GM21576 (cell line): Measurements from ENCODE around the gene ANKRD60.

ENCODE experiments used
- ATAC-seq: cut with Tn5 transposase; IDR thresholded peaks from one replicate; pipeline ENCODE4 v1.9.1; 2021; ENCODE audit warnings: mild to moderate bottlenecking, moderate library complexity; ENCODE audit not compliant: unreplicated experiment

The ANKRD60 gene, protein sequence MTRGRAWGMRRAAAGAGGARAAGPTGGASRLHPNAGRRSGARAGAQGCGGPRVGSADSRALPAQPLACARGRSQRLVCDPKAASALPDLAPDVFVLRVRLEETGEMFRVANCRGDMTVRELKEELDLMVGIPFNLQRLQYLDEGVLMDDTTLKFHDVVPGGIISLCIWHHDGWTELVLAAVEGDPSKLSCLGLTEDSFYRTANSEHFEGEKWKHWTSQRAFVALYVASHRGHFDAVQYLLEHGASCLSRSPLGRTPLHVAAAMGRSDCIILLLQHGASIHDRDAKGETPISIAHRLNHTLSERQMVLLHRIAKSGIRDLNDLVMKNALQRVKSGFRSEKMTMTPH

GRCh38 chr20:58228484-58229197, at the start of gene ANKRD60:
TSS of gene ANKRD60 (minus strand) at chr20:58228653. CDS start at chr20:58228653, 0 bp downstream.
- no peak for ATAC-seq

GRCh38 chr20:58277578-58278472, 49.4 kb upstream of the ANKRD60 start:
- no peak for ATAC-seq

GRCh38 chr20:58277107-58277506, 48.7 kb upstream of the ANKRD60 start:
- no peak for ATAC-seq

GRCh38 chr20:58274384-58274783, 45.9 kb upstream of the ANKRD60 start:
- no peak for ATAC-seq

DNA sequence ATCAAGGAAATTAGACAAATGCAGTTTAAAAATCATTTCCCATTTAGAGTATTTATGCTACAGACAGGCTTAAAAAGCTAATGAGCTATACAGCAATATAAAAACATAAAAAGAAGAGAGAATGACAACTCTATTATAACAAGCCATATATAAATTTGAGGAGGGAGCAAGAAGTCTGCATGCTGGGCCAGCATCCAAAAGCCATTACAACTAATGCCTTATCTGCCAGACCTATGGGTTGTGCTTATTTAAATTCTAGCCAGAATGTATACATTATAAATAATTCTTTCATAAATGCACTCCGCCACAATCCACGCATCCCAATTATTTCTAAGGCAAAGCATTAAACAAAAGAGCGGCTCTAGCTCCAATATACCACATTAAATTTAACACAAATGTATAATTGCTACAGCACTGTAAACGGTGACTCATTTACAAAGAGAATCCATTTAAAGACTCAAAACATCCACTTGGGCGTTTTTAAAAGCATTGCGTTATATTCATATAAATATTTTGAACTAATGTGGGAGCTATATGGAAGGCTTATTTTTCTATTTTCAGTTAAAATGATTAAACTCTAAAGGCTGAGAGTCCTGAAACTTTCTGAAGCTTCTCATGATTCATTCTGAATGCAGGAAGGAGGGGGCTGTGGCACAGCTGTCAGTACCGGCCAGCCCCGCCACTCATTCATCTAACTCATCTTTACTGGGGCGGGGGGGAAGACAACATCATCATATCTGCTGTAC, 43.3 kb upstream of the ANKRD60 start:
- ATAC-seq: no peak

DNA sequence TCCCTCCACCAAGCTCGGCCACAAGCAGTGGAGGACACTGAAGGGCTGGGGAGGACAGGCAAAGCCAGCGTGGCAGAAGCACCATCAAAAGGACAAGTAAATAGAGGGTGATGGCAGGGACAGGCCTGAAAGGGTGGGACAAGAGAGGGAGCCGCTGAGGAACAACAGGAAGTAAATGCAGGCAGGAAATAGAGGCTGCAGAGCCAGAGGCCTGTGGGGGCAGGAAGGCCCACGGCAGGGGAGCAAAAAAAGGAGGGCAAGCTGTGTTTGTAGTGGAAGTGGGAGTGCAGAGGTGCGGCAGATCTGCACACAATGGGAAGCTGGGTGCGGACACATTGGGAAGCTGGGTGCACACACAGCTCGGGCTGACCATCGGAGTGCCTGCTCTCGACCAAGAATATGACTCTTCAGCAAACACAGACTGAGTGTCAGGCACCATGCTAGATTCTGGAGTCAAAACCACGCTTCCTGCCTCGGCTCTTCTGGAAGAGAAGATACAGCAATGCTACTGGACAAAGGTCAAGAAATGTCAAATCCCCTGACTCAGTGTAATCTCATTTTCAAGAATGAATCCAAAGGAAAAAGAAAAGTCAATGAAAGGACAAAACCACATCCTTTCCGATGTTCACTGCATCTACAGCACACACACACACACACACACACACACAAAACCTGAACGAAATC, 40.6 kb upstream of the ANKRD60 start:
- no peak for ATAC-seq

DNA sequence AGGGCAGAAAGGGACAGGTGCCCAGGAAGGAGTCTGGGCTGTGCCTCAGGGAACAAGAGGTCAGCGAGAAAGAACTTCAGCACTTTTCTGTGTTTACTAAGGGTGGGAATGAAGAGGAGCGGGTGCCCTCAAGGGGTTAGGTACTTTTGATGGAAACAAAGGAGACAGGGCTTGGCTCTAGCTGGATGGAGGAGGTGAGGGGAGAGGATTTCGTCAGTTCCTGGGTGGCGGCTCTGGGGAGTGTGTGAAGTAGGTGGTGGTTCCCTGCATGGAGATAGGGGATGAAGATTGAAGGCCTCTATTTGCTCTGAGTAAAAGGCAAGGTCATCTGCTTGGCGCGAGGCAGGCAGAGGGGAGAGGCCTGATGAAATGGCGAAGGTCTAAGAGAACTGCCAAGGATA, 40.0 kb upstream of the ANKRD60 start:
- no peak for ATAC-seq

GRCh38 chr20:58267389-58268215, 39.1 kb upstream of the ANKRD60 start:
- ATAC-seq: no peak

GRCh38 chr20:58264271-58264670, 35.8 kb upstream of the ANKRD60 start:
- ATAC-seq: no peak

DNA sequence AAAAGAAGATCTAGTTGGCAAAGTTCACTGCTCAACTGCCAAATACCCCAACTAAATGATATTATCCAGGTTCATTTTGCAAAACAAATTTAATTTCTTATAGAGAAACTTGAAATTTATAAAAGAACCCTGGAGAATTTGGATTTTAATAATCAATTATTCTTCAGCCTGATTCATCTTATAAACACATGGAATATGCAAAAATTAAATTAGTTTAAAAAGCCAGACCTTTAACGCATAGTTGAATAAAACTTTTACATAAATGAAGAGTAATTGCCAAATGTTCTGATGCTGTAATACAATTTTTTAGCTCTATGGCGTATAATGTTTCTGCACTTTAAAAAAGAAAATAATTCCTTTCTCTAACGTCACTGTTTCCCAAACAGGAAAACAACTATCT, 33.2 kb upstream of the ANKRD60 start:
- no peak for ATAC-seq

- ATAC-seq: no peak
Measured at GRCh38 chr20:58260006-58260405, 31.6 kb upstream of the ANKRD60 start.

DNA sequence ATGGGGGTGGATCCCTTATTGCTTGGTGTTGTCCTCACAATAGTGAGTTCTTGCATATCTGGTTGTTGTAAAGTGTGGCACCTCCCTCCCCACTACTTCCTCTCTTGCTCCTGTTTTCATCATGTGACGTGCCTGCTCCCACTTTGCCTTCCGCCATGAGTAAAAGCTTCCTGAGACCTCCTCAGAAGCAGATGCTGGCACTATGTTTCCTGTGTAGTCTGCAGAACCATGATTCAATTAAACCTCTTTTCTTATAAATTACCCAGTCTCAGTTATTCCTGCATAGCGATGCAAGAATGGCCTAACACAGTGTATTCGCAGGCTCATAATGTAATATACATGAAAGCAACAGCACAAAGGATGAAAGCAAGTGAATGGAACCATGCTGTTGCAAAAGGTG, 28.4 kb upstream of the ANKRD60 start:
- no peak for ATAC-seq

DNA sequence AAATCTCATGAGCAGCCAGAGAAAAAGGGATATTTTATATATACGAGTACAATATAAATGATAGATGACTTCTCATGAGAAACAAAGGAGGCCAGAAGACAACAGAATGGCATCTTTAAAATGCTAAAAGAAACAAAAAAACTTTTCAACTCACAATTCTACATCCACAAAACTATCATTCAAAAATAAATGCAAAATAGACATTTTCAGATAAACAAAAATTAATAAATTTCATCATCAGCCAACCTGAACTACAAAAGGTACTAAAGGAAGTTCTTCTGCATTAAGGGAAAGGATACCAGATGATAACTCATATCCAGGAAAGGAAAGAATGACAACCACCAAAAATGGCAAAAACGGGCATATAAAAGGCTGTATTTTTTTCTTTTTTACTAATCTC, 27.9 kb upstream of the ANKRD60 start:
- ATAC-seq: no peak

- ATAC-seq: no peak
Measured at GRCh38 chr20:58254890-58255289, 26.4 kb upstream of the ANKRD60 start.

DNA sequence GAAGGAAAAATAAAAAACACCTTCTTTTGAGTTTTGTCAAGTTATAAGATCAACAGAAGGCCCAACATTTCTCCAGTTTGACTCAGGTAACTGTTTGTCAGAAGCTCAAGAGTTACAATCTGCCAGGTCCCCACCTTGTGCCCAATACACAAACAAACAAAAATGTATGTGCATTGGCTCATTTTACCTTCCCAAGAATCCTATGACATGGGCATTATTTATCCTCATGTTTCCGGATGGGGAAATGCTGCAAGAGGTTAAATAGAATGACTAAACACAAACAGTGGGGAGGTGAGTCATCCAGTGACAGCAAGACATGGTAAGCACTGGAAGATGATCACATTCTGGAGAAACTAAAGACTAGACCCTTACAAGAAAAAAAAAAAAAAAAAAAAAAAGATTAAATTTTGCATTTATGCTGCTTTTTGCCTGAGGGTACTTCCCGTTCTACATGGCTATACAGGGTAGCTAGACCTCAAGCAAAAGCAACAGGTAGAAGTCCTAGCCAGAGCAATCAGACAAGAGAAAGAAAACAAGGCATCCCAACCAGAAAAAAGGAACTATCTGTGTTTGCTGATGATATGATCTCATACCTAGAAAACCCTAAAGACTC, 23.6 kb upstream of the ANKRD60 start:
- no peak for ATAC-seq

DNA sequence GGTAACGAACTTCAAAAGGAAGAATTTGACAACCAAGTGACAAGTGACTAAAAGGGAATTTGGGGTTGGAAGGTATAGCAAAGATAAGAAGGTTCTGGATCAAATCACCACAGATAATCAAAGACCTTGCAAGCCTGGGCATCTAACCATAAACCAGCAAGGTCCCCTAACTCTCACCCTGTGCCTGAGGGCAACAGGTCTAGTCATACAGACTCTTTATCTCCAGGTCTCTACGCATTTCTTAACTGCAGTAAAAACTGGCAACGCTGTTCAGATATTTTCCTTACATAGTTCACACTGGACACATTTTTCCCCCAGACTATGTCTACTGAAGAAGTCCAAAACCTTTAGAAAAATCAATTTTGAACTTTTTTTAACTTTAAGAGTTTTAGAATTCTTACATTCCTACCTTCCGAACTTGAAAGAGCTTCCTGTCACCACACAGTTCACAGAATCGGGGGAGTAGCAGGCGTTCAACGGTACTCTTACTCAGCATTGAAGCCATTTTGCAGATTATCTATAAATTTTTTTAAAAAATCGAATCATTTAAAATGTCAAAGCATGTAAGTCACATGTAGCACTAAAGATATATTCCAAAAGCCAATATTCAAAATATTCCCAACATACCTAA, 23.0 kb upstream of the ANKRD60 start:
- no peak for ATAC-seq

DNA sequence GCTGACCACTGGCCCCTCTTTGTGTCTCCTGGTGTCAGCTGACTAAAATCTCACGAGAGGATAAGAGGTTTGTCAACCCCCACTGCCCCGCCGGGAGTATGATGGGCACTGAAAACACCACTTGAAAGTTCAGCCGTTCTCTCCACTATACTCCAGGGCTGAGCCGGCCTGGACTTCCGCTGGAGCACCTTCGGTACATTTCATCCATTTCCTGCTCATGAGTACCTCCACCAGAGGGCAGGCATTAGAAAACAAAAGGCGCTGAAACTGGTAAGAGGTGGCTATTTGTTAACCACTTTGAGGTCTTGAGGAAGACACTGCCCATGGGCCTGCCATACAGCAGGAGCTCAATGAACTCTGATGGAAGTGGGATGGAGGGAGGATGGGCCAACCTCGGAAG, 17.9 kb upstream of the ANKRD60 start:
- no peak for ATAC-seq

- no peak for ATAC-seq
Measured at GRCh38 chr20:58245931-58246330, 17.5 kb upstream of the ANKRD60 start.
